Measurements from ENCODE around the gene FKTN. TPM values are rescaled to one million over a fixed set of nuclear protein-coding genes. Genes with fewer than 3 reads are reported as not detected.

The FKTN gene
- total RNA-seq, 8 experiments from 2014 or later: 15.7 to 32.8 (median 18.8) TPM

Other genes with a start within 250 kb of the FKTN start
- gene FSD1L, start 110.1 kb upstream of the FKTN start, total RNA-seq: 10 to 100 TPM in 5 of 8 experiments, 1 to 10 TPM in 3; 1.8 to 41.1 (median 29.0) TPM
- gene TAL2, start 104.3 kb downstream of the FKTN start, total RNA-seq: 1 to 10 TPM in 1 of 8 experiments, under 1 TPM in 6, not detected in 1; 0.38 to 1.8 (median 0.71) TPM
- 10 to 100 TPM in 4 of 8 experiments, 1 to 10 TPM in 4; 2.8 to 20.8 (median 9.7) TPM for gene TMEM38B, start 136.4 kb downstream of the FKTN start, total RNA-seq

Measured in motor neuron (in vitro differentiated cells).